ENCODE measurements around the gene ZNF593. TPM values are rescaled to one million over a fixed set of nuclear protein-coding genes. Genes with fewer than 3 reads are reported as not detected.

Gene ZNF593
- total and polyA plus RNA-seq, 9 of the 15 experiments (the other 6 are each of a cell fraction or from before 2014, with no cell fraction given), result 9.8 to 334 (median 48.2) TPM

DNA sequence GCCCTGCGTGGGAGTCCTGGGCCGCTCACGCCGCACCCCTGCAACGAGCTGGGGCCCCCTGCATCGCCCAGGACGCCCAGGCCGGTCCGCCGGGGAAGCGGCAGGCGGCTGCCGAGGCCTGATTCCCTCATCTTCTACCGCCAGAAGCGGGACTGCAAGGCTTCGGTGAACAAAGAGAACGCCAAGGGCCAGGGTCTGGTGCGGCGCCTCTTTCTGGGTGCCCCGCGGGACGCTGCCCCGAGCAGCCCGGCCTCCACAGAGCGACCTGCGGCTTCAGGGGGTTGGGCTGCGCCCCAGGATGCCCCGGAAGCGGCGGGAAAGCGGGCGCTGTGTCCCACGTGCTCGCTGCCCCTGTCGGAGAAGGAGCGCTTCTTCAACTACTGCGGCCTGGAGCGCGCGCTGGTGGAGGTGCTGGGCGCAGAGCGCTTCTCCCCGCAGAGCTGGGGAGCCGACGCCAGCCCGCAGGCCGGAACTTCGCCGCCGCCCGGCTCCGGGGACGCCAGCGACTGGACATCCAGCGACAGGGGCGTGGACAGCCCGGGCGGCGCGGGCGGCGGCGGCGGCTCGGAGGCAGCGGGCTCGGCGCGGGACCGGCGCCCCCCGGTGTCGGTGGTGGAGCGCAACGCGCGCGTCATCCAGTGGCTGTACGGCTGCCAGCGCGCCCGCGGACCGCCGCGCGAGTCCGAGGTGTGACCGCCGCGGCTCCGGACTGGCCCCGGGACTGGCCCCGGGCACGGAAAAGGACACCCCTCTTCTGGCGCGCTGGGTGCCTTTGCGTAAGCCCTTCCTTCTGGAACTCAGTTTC, 8.1 kb upstream of the ZNF593 start (continued):
- TF ChIP-seq TCF7L2 (IDR thresholded peaks at IDR 0.05; ENCODE audit: low read depth, low read length), result no peak
- TF ChIP-seq ZBTB11 (CRISPR knock-in tag; IDR thresholded peaks at IDR 0.05), result peak in 1 of 3 experiments; percentile 71; a peak in 2 of 6 replicates
- TF ChIP-seq, protein P1, sequence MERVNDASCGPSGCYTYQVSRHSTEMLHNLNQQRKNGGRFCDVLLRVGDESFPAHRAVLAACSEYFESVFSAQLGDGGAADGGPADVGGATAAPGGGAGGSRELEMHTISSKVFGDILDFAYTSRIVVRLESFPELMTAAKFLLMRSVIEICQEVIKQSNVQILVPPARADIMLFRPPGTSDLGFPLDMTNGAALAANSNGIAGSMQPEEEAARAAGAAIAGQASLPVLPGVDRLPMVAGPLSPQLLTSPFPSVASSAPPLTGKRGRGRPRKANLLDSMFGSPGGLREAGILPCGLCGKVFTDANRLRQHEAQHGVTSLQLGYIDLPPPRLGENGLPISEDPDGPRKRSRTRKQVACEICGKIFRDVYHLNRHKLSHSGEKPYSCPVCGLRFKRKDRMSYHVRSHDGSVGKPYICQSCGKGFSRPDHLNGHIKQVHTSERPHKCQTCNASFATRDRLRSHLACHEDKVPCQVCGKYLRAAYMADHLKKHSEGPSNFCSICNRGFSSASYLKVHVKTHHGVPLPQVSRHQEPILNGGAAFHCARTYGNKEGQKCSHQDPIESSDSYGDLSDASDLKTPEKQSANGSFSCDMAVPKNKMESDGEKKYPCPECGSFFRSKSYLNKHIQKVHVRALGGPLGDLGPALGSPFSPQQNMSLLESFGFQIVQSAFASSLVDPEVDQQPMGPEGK (CRISPR knock-in tag; IDR thresholded peaks at IDR 0.05; ENCODE audit: borderline replicate concordance), result no peak
- peak; percentile 75 for TF ChIP-seq PCBP1 (IDR thresholded peaks at IDR 0.05; ENCODE audit: low read depth, low read length, poor library complexity, severe bottlenecking)
- peak; percentile 67; the same call in 1 of the 2 replicates for TF ChIP-seq ZNF197 (CRISPR knock-in tag; IDR thresholded peaks at IDR 0.05; ENCODE audit: low read depth)
- TF ChIP-seq ZNF592 (IDR thresholded peaks at IDR 0.05), result peak; percentile 97
- TF ChIP-seq HIVEP1 (CRISPR knock-in tag; IDR thresholded peaks at IDR 0.05), result peak; percentile 86; the same call in 1 of the 2 replicates
- TF ChIP-seq ZFP36 (IDR thresholded peaks at IDR 0.05; ENCODE audit: low read depth, low read length, partially characterized antibody), result no peak
